Keratinocyte (primary cell): Measurements from ENCODE around the gene BOLA3. TPM values are rescaled to one million over a fixed set of nuclear protein-coding genes. Genes with fewer than 3 reads are reported as not detected.

Source experiments
- DNase-seq: peaks from one replicate; pipeline ENCODE4 v3.0.0-alpha.2; 2011; ENCODE audit warnings: low read depth, missing footprints, low spot score
- FAIRE-seq: peaks from 2 replicates; lab custom pipeline; 2011; peaks lifted over from hg19 to GRCh38; lab: Jason Lieb, UNC
- H2AFZ ChIP-seq: 2 replicates; pipeline ENCODE4 v1.6.0; 2012; ENCODE audit warnings: low read length, control low read depth, inconsistent platforms; ENCODE audit not compliant: control insufficient read depth
- H3K27ac ChIP-seq: 2 replicates; pipeline ENCODE4 v1.5.1; 2011; ENCODE audit warnings: low read length; ENCODE audit not compliant: control insufficient read depth, insufficient read depth
- H3K27me3 ChIP-seq: 3 replicates; pipeline ENCODE4 v1.6.0; 2011; ENCODE audit warnings: low read length; ENCODE audit not compliant: control insufficient read depth, insufficient read depth; ENCODE audit errors: extremely low read depth
- H3K36me3 ChIP-seq, 2 experiments: 2 replicates in 1 of 2; 3 replicates in 1 of 2; pipeline ENCODE4 v1.5.1; 2011; ENCODE audit warnings: low read length in 2 of 2, mild to moderate bottlenecking in 1 of 2; ENCODE audit not compliant: control insufficient read depth in 2 of 2, insufficient read depth in 2 of 2; ENCODE audit errors: extremely low read depth in 1 of 2
- H3K4me1 ChIP-seq: 3 replicates; pipeline ENCODE4 v1.5.1; 2011; ENCODE audit warnings: low read length; ENCODE audit not compliant: control insufficient read depth, insufficient read depth; ENCODE audit errors: extremely low read depth
- H3K4me2 ChIP-seq: 3 replicates; pipeline ENCODE4 v1.6.0; 2011; ENCODE audit warnings: low read depth, low read length; ENCODE audit not compliant: control insufficient read depth, insufficient read depth; ENCODE audit errors: extremely low read depth
- H3K4me3 ChIP-seq, 3 experiments: fragments of 200-600 bp in 1 of 3; sonication (generic) in 1 of 3; 2 replicates in 2 of 3; 3 replicates in 1 of 3; pipeline ENCODE4 v1.5.1; 2011 to 2016; ENCODE audit warnings: low read length in 3 of 3, mild to moderate bottlenecking in 3 of 3, control low read depth in 2 of 3, inconsistent platforms in 1 of 3, low read depth in 1 of 3, mixed read lengths in 1 of 3, mixed run types in 1 of 3, moderate library complexity in 1 of 3; ENCODE audit not compliant: control insufficient read depth in 2 of 3, insufficient read depth in 2 of 3; ENCODE audit errors: extremely low read depth in 1 of 3
- H3K79me2 ChIP-seq: 2 replicates; pipeline ENCODE4 v1.6.0; 2012; ENCODE audit warnings: low read length; ENCODE audit not compliant: control insufficient read depth, insufficient read depth
- H3K9ac ChIP-seq: 3 replicates; pipeline ENCODE4 v1.6.0; 2011; ENCODE audit warnings: low read length; ENCODE audit not compliant: control insufficient read depth, insufficient read depth; ENCODE audit errors: extremely low read depth
- H3K9me1 ChIP-seq: 3 replicates; pipeline ENCODE4 v1.6.0; 2011; ENCODE audit warnings: low read length; ENCODE audit not compliant: control insufficient read depth, insufficient read depth; ENCODE audit errors: extremely low read depth
- H3K9me3 ChIP-seq: 2 replicates; pipeline ENCODE4 v1.5.1; 2012; ENCODE audit warnings: low read depth, low read length; ENCODE audit not compliant: control insufficient read depth
- H4K20me1 ChIP-seq: 3 replicates; pipeline ENCODE4 v1.6.0; 2011; ENCODE audit warnings: low read length; ENCODE audit not compliant: control insufficient read depth, insufficient read depth; ENCODE audit errors: extremely low read depth
- EZH2 ChIP-seq: IDR thresholded peaks from one replicate; pipeline ENCODE4 v1.6.1; 2012; ENCODE audit warnings: inconsistent platforms, mild to moderate bottlenecking, low read length, moderate library complexity
- dilution Hi-C: fragments of 300-500 bp; cut with MboI; formaldehyde crosslinking; loops from one replicate; pipeline ENCODE4 v1.7.0; 2020; ENCODE audit warnings: low sequenced_read_pairs; ENCODE audit not compliant: extremely low pct_ligation_motif_present
- polyA minus RNA-seq, 3 experiments: library from RNA; depleted of rRNA, polyadenylated mRNA; stranded (reverse); fragments of >200 nt; gene quantifications; 1 replicate in 1 of 3; 2 replicates in 1 of 3; 3 replicates in 1 of 3; pipeline ENCODE4 v1.2.3, GENCODE V29; 2011
- polyA plus RNA-seq, 5 experiments: library from polyadenylated mRNA; depleted of rRNA in 3 of 5; stranded (reverse) in 3 of 5; stranded (forward) in 1 of 5; unstranded in 1 of 5; fragments of >200 nt; gene quantifications; 1 replicate in 1 of 5; 2 replicates in 3 of 5; 3 replicates in 1 of 5; pipeline versions ENCODE4 v1.2.1 to v1.2.3, GENCODE V29; 2011 to 2012; ENCODE audit warnings: missing spikeins in 2 of 5, low read depth in 1 of 5, low replicate concordance in 1 of 5
- TF ChIP-seq, protein P1 (sequence below), 3 experiments: IDR thresholded peaks in 1 of 3; conservative IDR thresholded peaks in 1 of 3; optimal IDR thresholded peaks in 1 of 3; 2 replicates in 2 of 3; 3 replicates in 1 of 3; pipeline versions ENCODE3 to v1.5.1; 2011; ENCODE audit warnings: low read length in 3 of 3, mild to moderate bottlenecking in 3 of 3, moderate library complexity in 2 of 3, control low read depth in 1 of 3, inconsistent platforms in 1 of 3; ENCODE audit not compliant: insufficient read depth in 2 of 3; ENCODE audit errors: extremely low read depth in 1 of 3

BOLA3 gene, protein sequence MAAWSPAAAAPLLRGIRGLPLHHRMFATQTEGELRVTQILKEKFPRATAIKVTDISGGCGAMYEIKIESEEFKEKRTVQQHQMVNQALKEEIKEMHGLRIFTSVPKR
- polyA plus RNA-seq (66.0 to 116 TPM (median 80.6 TPM) in 3 replicates), polyA minus RNA-seq (3.0 to 17.0 TPM (median 6.6 TPM) in 3 replicates)
- 34.6 TPM for polyA plus RNA-seq (2011; ENCODE audit: low read depth)
- 64.0 and 106 TPM in 2 replicates for polyA plus RNA-seq (2011; cell fraction: cytosol; rRNA removed)
- polyA plus RNA-seq (2011; cell fraction: nucleus; rRNA removed) = 18.4 and 22.2 TPM in 2 replicates
- 42.4 and 107 TPM in 2 replicates for polyA plus RNA-seq (2012; ENCODE audit: low replicate concordance)
- polyA minus RNA-seq (2011; cell fraction: cytosol; rRNA and poly(A)+ RNA removed) = 40.5 TPM
- polyA minus RNA-seq (2011; cell fraction: nucleus; rRNA and poly(A)+ RNA removed) = 2.3 and 6.6 TPM in 2 replicates

DNA sequence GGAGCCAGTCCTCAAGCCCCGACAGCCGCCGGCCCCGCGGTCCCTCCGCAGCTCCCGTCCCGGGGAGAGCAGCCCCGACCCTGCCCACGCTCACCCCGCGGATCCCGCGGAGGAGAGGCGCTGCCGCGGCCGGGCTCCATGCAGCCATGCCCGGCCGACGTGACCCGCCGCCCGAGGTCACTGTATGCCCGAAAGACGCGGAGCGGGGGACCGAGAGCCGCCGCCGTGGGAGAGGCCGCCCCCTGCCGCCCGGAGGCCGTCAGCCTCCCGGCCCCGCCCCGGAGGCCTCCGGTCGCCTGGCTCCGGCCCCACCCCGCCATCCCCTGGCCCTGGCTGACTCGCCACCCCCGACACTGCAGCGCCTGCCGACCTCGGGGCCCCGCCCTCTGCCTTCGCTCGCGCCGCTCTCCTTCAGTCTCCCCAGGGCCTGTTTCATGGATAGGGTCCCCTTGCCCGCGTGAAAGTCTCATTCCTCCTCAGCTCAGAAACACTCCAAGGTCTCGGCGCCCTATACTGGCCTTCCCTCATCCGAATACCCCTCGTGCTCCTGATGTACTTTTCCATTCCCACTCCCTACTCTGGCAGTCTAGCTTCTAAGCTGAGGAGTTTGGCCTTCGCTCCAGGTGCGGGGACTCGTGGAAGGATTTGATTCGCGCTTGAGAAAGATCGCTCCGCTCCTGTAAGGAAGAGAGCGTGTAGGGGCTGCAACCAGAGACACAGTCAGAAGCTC, at the start of gene BOLA3:
TSS of gene BOLA3 (minus strand) at position 186 of the 730 bp plus-strand sequence. CDS start at position 148, 38 bp downstream.
- peak within 1 kb of the TSS; percentile 98 for H3K4me2 ChIP-seq
- peak within 1 kb of the TSS; percentile 51 for H3K27ac ChIP-seq
- H4K20me1 ChIP-seq = no peaks in the 10 kb centered on the region
- H2AFZ ChIP-seq = peak within 1 kb of the TSS; percentile 90
- H3K9me1 ChIP-seq = no peaks in the 10 kb centered on the region
- TF ChIP-seq EZH2 = no peak
- TF ChIP-seq, protein P1, sequence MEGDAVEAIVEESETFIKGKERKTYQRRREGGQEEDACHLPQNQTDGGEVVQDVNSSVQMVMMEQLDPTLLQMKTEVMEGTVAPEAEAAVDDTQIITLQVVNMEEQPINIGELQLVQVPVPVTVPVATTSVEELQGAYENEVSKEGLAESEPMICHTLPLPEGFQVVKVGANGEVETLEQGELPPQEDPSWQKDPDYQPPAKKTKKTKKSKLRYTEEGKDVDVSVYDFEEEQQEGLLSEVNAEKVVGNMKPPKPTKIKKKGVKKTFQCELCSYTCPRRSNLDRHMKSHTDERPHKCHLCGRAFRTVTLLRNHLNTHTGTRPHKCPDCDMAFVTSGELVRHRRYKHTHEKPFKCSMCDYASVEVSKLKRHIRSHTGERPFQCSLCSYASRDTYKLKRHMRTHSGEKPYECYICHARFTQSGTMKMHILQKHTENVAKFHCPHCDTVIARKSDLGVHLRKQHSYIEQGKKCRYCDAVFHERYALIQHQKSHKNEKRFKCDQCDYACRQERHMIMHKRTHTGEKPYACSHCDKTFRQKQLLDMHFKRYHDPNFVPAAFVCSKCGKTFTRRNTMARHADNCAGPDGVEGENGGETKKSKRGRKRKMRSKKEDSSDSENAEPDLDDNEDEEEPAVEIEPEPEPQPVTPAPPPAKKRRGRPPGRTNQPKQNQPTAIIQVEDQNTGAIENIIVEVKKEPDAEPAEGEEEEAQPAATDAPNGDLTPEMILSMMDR (optimal IDR thresholded peaks at IDR 0.05 in 1 of 3, IDR thresholded peaks at IDR 0.05 in 1 of 3, conservative IDR thresholded peaks at IDR 0.05 in 1 of 3; ENCODE audit: extremely low read depth in 1 of 3, insufficient read depth in 2 of 3, low read length in 3 of 3) = peak in 2 of 3 experiments; percentile 43 to 78
- H3K4me1 ChIP-seq = peaks cover 19% of the 10 kb centered on the region
- dilution Hi-C loops = no loop called here
- no peaks in the 10 kb centered on the region for H3K27me3 ChIP-seq
- H3K79me2 ChIP-seq = peaks cover 17% of the 10 kb centered on the region
- DNase-seq (no peak), FAIRE-seq (no peak)
- H3K9me3 ChIP-seq = no peaks in the 10 kb centered on the region
- peak within 1 kb of the TSS; percentile 80 for H3K9ac ChIP-seq
- H3K4me3 ChIP-seq = peak within 1 kb of the TSS; percentile 64 to 84 (median 77)
- peaks cover 5 to 9% of the 10 kb centered on the region in 2 experiments for H3K36me3 ChIP-seq

DNA sequence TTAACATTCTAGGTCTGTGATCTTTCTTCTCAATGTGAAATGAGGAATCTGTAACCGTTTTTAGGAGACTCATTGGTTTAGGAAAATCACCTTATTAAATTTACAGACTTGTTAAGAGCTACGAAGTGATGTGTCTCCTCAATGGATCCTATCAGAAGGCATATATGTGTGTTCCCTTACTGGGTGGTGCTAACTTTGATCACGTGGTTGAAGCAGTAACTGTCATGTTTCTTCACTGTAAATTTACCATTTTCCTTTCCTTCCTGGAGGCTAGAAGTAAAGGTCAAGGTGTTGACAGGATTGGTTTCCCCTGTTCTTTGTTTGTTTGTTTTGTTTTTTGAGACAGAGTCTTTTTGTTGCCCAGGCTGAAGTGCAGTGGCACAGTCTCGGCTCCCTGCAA, 49.3 kb upstream of the BOLA3 start:
- Histone ChIP-seq H4K20me1 (peaks cover 8% of the 10 kb centered on the region), H3K4me2 (no peak overlapping the region), H3K79me2 (peaks cover 36% of the 10 kb centered on the region), H3K27ac (no peak overlapping the region), H3K9me1 (no peaks in the 10 kb centered on the region), H3K9ac (no peak overlapping the region), H3K4me1 (peaks cover 22% of the 10 kb centered on the region), H3K4me3 (no peak overlapping the region), H3K36me3 (no peaks in the 10 kb centered on the region), H3K27me3 (no peaks in the 10 kb centered on the region), H2AFZ (no peak overlapping the region), H3K9me3 (no peaks in the 10 kb centered on the region)
- TF ChIP-seq, protein P1 (optimal IDR thresholded peaks at IDR 0.05 in 1 of 3, IDR thresholded peaks at IDR 0.05 in 1 of 3, conservative IDR thresholded peaks at IDR 0.05 in 1 of 3; ENCODE audit: extremely low read depth in 1 of 3, insufficient read depth in 2 of 3, low read length in 3 of 3) = no peak
- TF ChIP-seq EZH2 = no peak
- FAIRE-seq (no peak), DNase-seq (no peak)
- dilution Hi-C loops = no loop called here
